Activated T-helper 17 cell treated with anti-CD3 and anti-CD28 coated beads, Interleukin-2, amount 50 U/mL, for 72 hours (primary cell): ENCODE data around the gene MED13. TPM values are rescaled to one million over a fixed set of nuclear protein-coding genes. Genes with fewer than 3 reads are reported as not detected.

ENCODE experiments used
- ATAC-seq: fragments of 150-1000 bp; cut with Tn5 transposase; replicated peaks from 2 replicates; pipeline ENCODE4 v1.10.0; 2021; ENCODE audit warnings: mild to moderate bottlenecking, moderate library complexity
- H3K27ac Mint-ChIP-seq: one replicate; pipeline ENCODE4 v1.8.0; 2022; ENCODE audit warnings: mixed read lengths
- H3K27me3 Mint-ChIP-seq: one replicate; pipeline ENCODE4 v1.8.0; 2022; ENCODE audit warnings: mixed read lengths
- H3K36me3 Mint-ChIP-seq: one replicate; pipeline ENCODE4 v1.8.0; 2022; ENCODE audit warnings: low read depth, mild to moderate bottlenecking, mixed read lengths
- H3K4me1 Mint-ChIP-seq: one replicate; pipeline ENCODE4 v1.8.0; 2022; ENCODE audit warnings: mixed read lengths
- H3K4me3 Mint-ChIP-seq: one replicate; pipeline ENCODE4 v1.8.0; 2022; ENCODE audit warnings: mild to moderate bottlenecking, mixed read lengths
- H3K9me3 Mint-ChIP-seq: one replicate; pipeline ENCODE4 v1.8.0; 2022; ENCODE audit warnings: mixed read lengths
- total RNA-seq, 2 donors: library from RNA; stranded (reverse); gene quantifications; one replicate each; pipeline ENCODE4 v1.2.3, GENCODE V29; 2022

Gene MED13
- total RNA-seq, 2 donors from 2014 or later, result 48.9 to 51.3 TPM

- Mint-ChIP-seq H3K36me3 (no peaks in the 10 kb centered on the region), H3K4me3 (peak overlapping the region; percentile 37), H3K4me1 (peaks cover 12% of the 10 kb centered on the region), H3K9me3 (no peaks in the 10 kb centered on the region), H3K27ac (peak overlapping the region; percentile 37), H3K27me3 (no peaks in the 10 kb centered on the region)
- ATAC-seq, result peak; percentile 80
Measured at GRCh38 chr17:62098623-62099231, 33.6 kb upstream of the MED13 start.

- Mint-ChIP-seq H3K36me3 (no peaks in the 10 kb centered on the region), H3K27me3 (no peaks in the 10 kb centered on the region), H3K27ac (no peak overlapping the region), H3K9me3 (no peaks in the 10 kb centered on the region), H3K4me1 (peaks cover 22% of the 10 kb centered on the region), H3K4me3 (no peak overlapping the region)
- no peak for ATAC-seq
Measured at GRCh38 chr17:62096401-62096670, 31.3 kb upstream of the MED13 start.

GRCh38 chr17:62094175-62094574 is 29.1 kb upstream of the MED13 start:
- Mint-ChIP-seq H3K27ac (no peak overlapping the region), H3K4me3 (no peak overlapping the region), H3K27me3 (no peaks in the 10 kb centered on the region), H3K36me3 (no peaks in the 10 kb centered on the region), H3K4me1 (peaks cover 21% of the 10 kb centered on the region), H3K9me3 (no peaks in the 10 kb centered on the region)
- no peak for ATAC-seq

- H3K4me3 Mint-ChIP-seq, result no peak overlapping the region
- no peaks in the 10 kb centered on the region for H3K36me3 Mint-ChIP-seq
- no peaks in the 10 kb centered on the region for H3K9me3 Mint-ChIP-seq
- peaks cover 14% of the 10 kb centered on the region for H3K4me1 Mint-ChIP-seq
- no peaks in the 10 kb centered on the region for H3K27me3 Mint-ChIP-seq
- peak overlapping the region; percentile 30 for H3K27ac Mint-ChIP-seq
- peak; percentile 99 for ATAC-seq
Measured at GRCh38 chr17:62093188-62094155, 28.4 kb upstream of the MED13 start.

- Mint-ChIP-seq H3K36me3 (no peaks in the 10 kb centered on the region), H3K9me3 (no peaks in the 10 kb centered on the region), H3K4me1 (peaks cover 13% of the 10 kb centered on the region), H3K27ac (peak overlapping the region; percentile 30), H3K27me3 (no peaks in the 10 kb centered on the region), H3K4me3 (no peak overlapping the region)
- no peak for ATAC-seq
Measured at GRCh38 chr17:62092784-62093183, 27.7 kb upstream of the MED13 start.

GRCh38 chr17:62091804-62092203 is 26.7 kb upstream of the MED13 start:
- Mint-ChIP-seq H3K4me3 (no peak overlapping the region), H3K27me3 (no peaks in the 10 kb centered on the region), H3K4me1 (peaks cover 13% of the 10 kb centered on the region)

GRCh38 chr17:62090868-62091267 is 25.8 kb upstream of the MED13 start:
- Mint-ChIP-seq H3K27me3 (no peaks in the 10 kb centered on the region), H3K4me3 (no peak overlapping the region), H3K36me3 (no peaks in the 10 kb centered on the region), H3K27ac (no peak overlapping the region), H3K9me3 (no peaks in the 10 kb centered on the region), H3K4me1 (peaks cover 15% of the 10 kb centered on the region)
- no peak for ATAC-seq

More at GRCh38 chr17:62091804-62092203, 26.7 kb upstream of the MED13 start:
- no peaks in the 10 kb centered on the region for H3K36me3 Mint-ChIP-seq
- H3K27ac Mint-ChIP-seq, result no peak overlapping the region
- H3K9me3 Mint-ChIP-seq, result no peaks in the 10 kb centered on the region
- ATAC-seq, result no peak

GRCh38 chr17:62090021-62090824 is 25.1 kb upstream of the MED13 start:
- no peak for ATAC-seq

GRCh38 chr17:62089334-62089733 is 24.3 kb upstream of the MED13 start:
- ATAC-seq, result no peak
- H3K27ac Mint-ChIP-seq, result no peak overlapping the region
- H3K4me1 Mint-ChIP-seq, result peaks cover 21% of the 10 kb centered on the region
- H3K36me3 Mint-ChIP-seq, result no peaks in the 10 kb centered on the region
- no peaks in the 10 kb centered on the region for H3K9me3 Mint-ChIP-seq
- H3K27me3 Mint-ChIP-seq, result no peaks in the 10 kb centered on the region
- H3K4me3 Mint-ChIP-seq, result no peak overlapping the region

More at GRCh38 chr17:62090021-62090824, 25.1 kb upstream of the MED13 start:
- Mint-ChIP-seq H3K4me3 (no peak overlapping the region), H3K9me3 (no peaks in the 10 kb centered on the region), H3K36me3 (no peaks in the 10 kb centered on the region), H3K27ac (peak overlapping the region; percentile 44), H3K4me1 (peaks cover 21% of the 10 kb centered on the region), H3K27me3 (no peaks in the 10 kb centered on the region)

GRCh38 chr17:62086737-62087136 is 21.7 kb upstream of the MED13 start:
- no peak for ATAC-seq
- Mint-ChIP-seq H3K36me3 (no peaks in the 10 kb centered on the region), H3K4me1 (peaks cover 8% of the 10 kb centered on the region), H3K4me3 (no peak overlapping the region), H3K27me3 (no peaks in the 10 kb centered on the region), H3K27ac (no peak overlapping the region), H3K9me3 (no peaks in the 10 kb centered on the region)

- peak overlapping the region; percentile 4 for H3K27ac Mint-ChIP-seq
- no peaks in the 10 kb centered on the region for H3K27me3 Mint-ChIP-seq
- peak; percentile 83 for ATAC-seq
- peaks cover 8% of the 10 kb centered on the region for H3K4me1 Mint-ChIP-seq
- H3K36me3 Mint-ChIP-seq, result no peaks in the 10 kb centered on the region
- peak overlapping the region; percentile 24 for H3K4me3 Mint-ChIP-seq
- H3K9me3 Mint-ChIP-seq, result no peaks in the 10 kb centered on the region
Measured at GRCh38 chr17:62085511-62086408, 20.7 kb upstream of the MED13 start.

- H3K27ac Mint-ChIP-seq, result no peak overlapping the region
- peak; percentile 27 for ATAC-seq
Measured at GRCh38 chr17:62084585-62084984, 19.5 kb upstream of the MED13 start.

GRCh38 chr17:62083651-62084050 is 18.6 kb upstream of the MED13 start:
- ATAC-seq, result no peak
- no peak overlapping the region for H3K4me3 Mint-ChIP-seq
- no peaks in the 10 kb centered on the region for H3K36me3 Mint-ChIP-seq
- H3K27ac Mint-ChIP-seq, result no peak overlapping the region
- H3K27me3 Mint-ChIP-seq, result peaks cover 4% of the 10 kb centered on the region
- H3K4me1 Mint-ChIP-seq, result peaks cover 8% of the 10 kb centered on the region
- no peaks in the 10 kb centered on the region for H3K9me3 Mint-ChIP-seq

More at GRCh38 chr17:62084585-62084984, 19.5 kb upstream of the MED13 start:
- Mint-ChIP-seq H3K9me3 (no peaks in the 10 kb centered on the region), H3K4me1 (peaks cover 8% of the 10 kb centered on the region), H3K27me3 (peaks cover 2% of the 10 kb centered on the region), H3K4me3 (peak overlapping the region; percentile 7), H3K36me3 (no peaks in the 10 kb centered on the region)

GRCh38 chr17:62080647-62081046 is 15.6 kb upstream of the MED13 start:
- no peak for ATAC-seq
- Mint-ChIP-seq H3K9me3 (no peaks in the 10 kb centered on the region), H3K36me3 (no peaks in the 10 kb centered on the region), H3K27ac (no peak overlapping the region), H3K27me3 (peaks cover 12% of the 10 kb centered on the region), H3K4me3 (no peak overlapping the region), H3K4me1 (peaks cover 4% of the 10 kb centered on the region)
